K562 (cell line): ENCODE data around the gene UBL5. TPM values are rescaled to one million over a fixed set of nuclear protein-coding genes. Genes with fewer than 3 reads are reported as not detected.

Source experiments
- ATAC-seq: fragments of 200-7000 bp; cut with Tn5 transposase; 3 replicates; pipeline ENCODE4 v1.9.1; 2020; ENCODE audit warnings: moderate library complexity
- BruUV-seq: library from RNA; stranded (reverse); fragments of 400-500 nt; replicated peaks from 2 replicates; lab custom pipeline; 2021; lab: Mats Ljungman, UMichigan
- CTCF ChIA-PET: fragments of 300-600 bp; formaldehyde crosslinking; extraction: SDS; loops from one replicate; lab custom pipeline; 2021; ENCODE audit warnings: low intra/inter-chr PET ratio; lab: Yijun Ruan, JAX
- POLR2A ChIA-PET: fragments of 300-600, 350-650 bp; sonication (Branson Sonifier 250); formaldehyde crosslinking; extraction: SDS; loops from one replicate; lab custom pipeline; 2021; ENCODE audit warnings: antibody characterized with exemption, inconsistent platforms; lab: Yijun Ruan, JAX
- DNase-seq, 4 experiments: peaks; one replicate each; pipeline versions ENCODE4 v3.0.0 to v3.0.0-alpha.2; 2011 to 2018; ENCODE audit warnings: low spot score in 3 of 4, mixed read lengths in 3 of 4; ENCODE audit errors: extremely low read depth in 1 of 4
- FAIRE-seq: peaks from 2 replicates; lab custom pipeline; 2011; peaks lifted over from hg19 to GRCh38; lab: Jason Lieb, UNC
- H2AFZ ChIP-seq: 2 replicates; pipeline ENCODE4 v1.6.0; 2011; ENCODE audit warnings: low read depth, low read length, control low read depth, inconsistent platforms
- H3K27ac ChIP-seq: fragments of 200-600 bp; 3 replicates; pipeline ENCODE4 v1.8.0; 2011; ENCODE audit warnings: low read depth, mild to moderate bottlenecking, control low read depth, inconsistent platforms, low read length, moderate library complexity, mixed read lengths; ENCODE audit errors: extremely low read depth
- H3K27me3 ChIP-seq, 2 experiments: fragments of 300-600 bp in 1 of 2; 2 replicates in 1 of 2; 3 replicates in 1 of 2; pipeline versions ENCODE4 v1.6.0 to v1.8.0; 2011; ENCODE audit warnings: inconsistent platforms in 2 of 2, low read length in 2 of 2, mild to moderate bottlenecking in 1 of 2, mixed read lengths in 1 of 2, moderate library complexity in 1 of 2; ENCODE audit not compliant: control insufficient read depth in 2 of 2, insufficient read depth in 2 of 2
- H3K36me3 ChIP-seq: fragments of 300-600 bp; 3 replicates; pipeline ENCODE4 v1.8.0; 2011; ENCODE audit warnings: mild to moderate bottlenecking, low read length, inconsistent platforms; ENCODE audit not compliant: control insufficient read depth, insufficient read depth
- H3K4me1 ChIP-seq, 2 experiments: fragments of 200-600 bp in 1 of 2; replicated peaks in 1 of 2; 2 replicates in 1 of 2; 3 replicates in 1 of 2; pipeline versions ENCODE4 v1.5.1 to v1.8.0; 2011; ENCODE audit warnings: inconsistent platforms in 2 of 2, low read length in 2 of 2, mild to moderate bottlenecking in 1 of 2, mixed read lengths in 1 of 2, moderate library complexity in 1 of 2; ENCODE audit not compliant: control insufficient read depth in 2 of 2, insufficient read depth in 2 of 2
- H3K4me2 ChIP-seq: 2 replicates; pipeline ENCODE4 v1.6.1; 2011; ENCODE audit warnings: low read length, control low read depth, inconsistent platforms, mixed read lengths; ENCODE audit not compliant: insufficient read depth
- H3K4me3 ChIP-seq: fragments of 200-600 bp; sonication (generic), shearing (Covaris generic); 2 replicates; pipeline ENCODE4 v1.5.1; 2016; ENCODE audit warnings: control low read depth, inconsistent platforms
- H3K79me2 ChIP-seq: fragments of 200-600 bp; 3 replicates; pipeline ENCODE4 v1.8.0; 2011; ENCODE audit warnings: low read length, inconsistent platforms; ENCODE audit not compliant: control insufficient read depth, insufficient read depth
- H3K9ac ChIP-seq, 2 experiments: 2 replicates each; pipeline versions ENCODE4 v1.6.0 to v1.6.1; 2011; ENCODE audit warnings: low read depth in 2 of 2, low read length in 2 of 2, control low read depth in 1 of 2, inconsistent platforms in 1 of 2, mild to moderate bottlenecking in 1 of 2, mixed read lengths in 1 of 2; ENCODE audit not compliant: insufficient read depth in 1 of 2
- H3K9me1 ChIP-seq: one replicate; pipeline ENCODE4 v1.6.0; 2011; ENCODE audit warnings: inconsistent platforms, mild to moderate bottlenecking, low read length, moderate library complexity; ENCODE audit not compliant: control insufficient read depth, insufficient read depth
- H3K9me3 ChIP-seq: replicated peaks from 2 replicates; pipeline ENCODE4 v1.5.1; 2011; ENCODE audit warnings: low read depth, low read length, inconsistent platforms; ENCODE audit not compliant: control insufficient read depth, insufficient read depth
- H4K20me1 ChIP-seq: replicated peaks from 2 replicates; pipeline ENCODE4 v1.6.1; 2011; ENCODE audit warnings: low read length, inconsistent platforms, mixed read lengths; ENCODE audit not compliant: control insufficient read depth, insufficient read depth
- CSDE1 ChIP-seq, 2 experiments: fragments of 450-650 bp; IDR thresholded peaks; 2 replicates each; pipeline ENCODE4 v1.6.1; 2016; ENCODE audit warnings: mild to moderate bottlenecking in 1 of 2
- KAT7 ChIP-seq: sonication (generic); formaldehyde crosslinking; IDR thresholded peaks from 2 replicates; pipeline ENCODE4 v1.8.0; 2022; ENCODE audit warnings: missing genetic modification reagents, mild to moderate bottlenecking, borderline replicate concordance
- MAFK ChIP-seq: IDR thresholded peaks from 2 replicates; pipeline ENCODE4 v1.6.1; 2011; ENCODE audit warnings: low read length, improper control_type of control experiment
- MCM2 ChIP-seq: fragments of 450-650 bp; IDR thresholded peaks from 2 replicates; pipeline ENCODE4 v1.6.1; 2017; ENCODE audit warnings: low read depth, mild to moderate bottlenecking
- NR2F6 ChIP-seq: fragments of 450-650 bp; formaldehyde crosslinking; IDR thresholded peaks from 2 replicates; pipeline ENCODE4 v1.4.0; 2020; ENCODE audit warnings: mild to moderate bottlenecking
- OTX1 ChIP-seq: fragments of 450-650 bp; formaldehyde crosslinking; IDR thresholded peaks from 2 replicates; pipeline ENCODE4 v1.4.0; 2022; ENCODE audit warnings: mild to moderate bottlenecking
- PCBP2 ChIP-seq: fragments of 200-400 bp; formaldehyde crosslinking; IDR thresholded peaks from 2 replicates; pipeline ENCODE4 v1.6.1; 2018; ENCODE audit warnings: low read length, low read depth, mild to moderate bottlenecking, moderate library complexity; ENCODE audit not compliant: poor library complexity, severe bottlenecking
- SMAD2 ChIP-seq: fragments of 150-350 bp; IDR thresholded peaks from 2 replicates; pipeline ENCODE4 v1.6.1; 2014; ENCODE audit warnings: low read depth, mild to moderate bottlenecking, low read length
- WGBS: fragments of 100-300 bp; shearing (Covaris generic); methylation state at CpG from one replicate; pipeline ENCODE4 v1.1.6; 2016; ENCODE audit warnings: low coverage, mixed read lengths; ENCODE audit not compliant: insufficient coverage; ENCODE audit errors: missing lambda C conversion rate; 5-methylcytosine and 5-hydroxymethylcytosine counted together
- in situ Hi-C: fragments of 300-500 bp; cut with MboI; formaldehyde crosslinking; loops from 4 replicates; pipeline ENCODE4 v1.15.0; 2018; ENCODE audit warnings: inconsistent platforms, mixed read lengths
- intact Hi-C: fragments of 100-400 bp; cut with micrococcal nuclease; formaldehyde crosslinking; loops from 2 replicates; pipeline ENCODE4 v1.14.2; 2022
- polyA plus RNA-seq, 8 experiments: library from polyadenylated mRNA; depleted of rRNA in 4 of 8; stranded (reverse) in 5 of 8; unstranded in 3 of 8; fragments of >200 nt; fragmentation: Nextera tagmentation in 2 of 8; fragmentation: Illumina TruSeq in 1 of 8; extraction: Ambion mirVana in 2 of 8; extraction: Trizol in 1 of 8; gene quantifications; 2 replicates each; pipeline versions ENCODE4 v1.2.1 to v1.2.3, GENCODE V29; 2011 to 2014; ENCODE audit warnings: inconsistent platforms in 1 of 8, missing spikeins in 1 of 8
- total RNA-seq, 7 experiments: library from RNA; depleted of rRNA in 6 of 7; stranded (reverse); fragments of >200 nt in 6 of 7; fragmentation: Illumina TruSeq in 2 of 7; extraction: Trizol in 2 of 7; gene quantifications; 2 replicates each; pipeline versions ENCODE4 v1.2.1 to v1.2.3, GENCODE V29; 2011 to 2021; ENCODE audit warnings: low replicate concordance in 1 of 7
- TF ChIP-seq, protein P1 (sequence below): fragments of 200-400 bp; formaldehyde crosslinking; IDR thresholded peaks from 2 replicates; pipeline ENCODE4 v1.6.1; 2017; ENCODE audit warnings: mild to moderate bottlenecking, low read depth, low read length, moderate library complexity
- TF ChIP-seq, protein P2 (sequence below), 2 experiments: IDR thresholded peaks in 1 of 2; conservative IDR thresholded peaks in 1 of 2; 2 replicates each; pipeline ENCODE4 v1.6.1; 2016; ENCODE audit warnings: low read depth in 2 of 2, mild to moderate bottlenecking in 1 of 2, missing compliant biosample characterization in 1 of 2, missing genetic modification characterization in 1 of 2, moderate library complexity in 1 of 2
- TF ChIP-seq, protein P3 (sequence below): sonication (generic); formaldehyde crosslinking; IDR thresholded peaks from 2 replicates; pipeline ENCODE4 v1.8.0; 2023; ENCODE audit warnings: mild to moderate bottlenecking, missing genetic modification reagents

Gene UBL5
- total and polyA plus RNA-seq, 9 of the 15 experiments (the other 6 are each of a cell fraction or from before 2014, with no cell fraction given), result 410 to 1,266 (median 613) TPM

DNA sequence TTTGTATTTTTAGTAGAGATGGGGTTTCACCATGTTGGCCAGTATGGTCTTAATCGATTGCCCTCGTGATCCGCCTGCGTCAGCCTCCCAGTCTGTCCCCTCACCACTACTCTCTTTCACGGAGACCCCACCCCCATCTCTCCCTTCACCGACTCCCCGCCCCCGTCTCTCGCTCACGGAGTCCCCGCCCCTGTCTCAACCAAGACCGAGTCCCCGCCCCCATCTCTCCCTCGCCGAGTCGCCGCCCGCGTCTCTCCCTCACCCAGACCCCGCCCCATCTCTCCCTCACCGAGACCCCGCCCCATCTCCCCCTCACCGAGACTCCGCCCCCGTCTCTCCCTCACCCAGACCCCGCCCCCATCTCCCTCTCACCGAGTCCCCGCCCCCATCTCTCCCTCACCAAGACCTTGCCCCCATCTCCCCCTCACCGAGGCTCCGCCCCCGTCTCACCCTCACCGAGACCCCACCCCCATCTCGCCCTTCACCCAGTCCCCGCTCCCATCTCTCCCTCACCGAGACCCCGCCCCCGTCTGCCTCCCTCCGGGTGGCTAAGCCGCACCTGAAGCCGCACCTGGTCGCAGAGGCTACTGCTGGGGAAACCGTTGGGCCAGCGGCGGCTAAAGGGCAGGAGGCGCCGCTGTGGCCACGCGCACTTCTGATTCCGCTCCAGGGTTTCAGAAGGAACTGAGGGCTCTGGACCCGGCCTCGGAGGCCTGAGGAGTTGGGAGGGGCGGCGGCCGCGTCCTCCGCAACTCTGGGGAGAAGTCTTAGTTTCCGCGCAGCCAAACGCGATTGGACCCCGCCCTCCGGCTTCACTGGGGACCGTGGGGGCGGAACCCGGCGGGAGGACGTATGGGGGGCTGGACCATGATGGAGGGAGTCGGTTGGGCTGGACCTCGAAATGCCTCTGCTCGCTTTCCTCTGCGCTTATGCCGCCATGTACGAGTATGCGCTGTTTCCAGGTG lies 42.1 kb upstream of the UBL5 start:
- peaks cover 40 to 49% of the 10 kb centered on the region in 2 experiments for H3K4me1 ChIP-seq
- H3K4me2 ChIP-seq, result peak overlapping the region; percentile 82
- H3K9ac ChIP-seq, result peak overlapping the region; percentile 71 to 89
- peak; percentile 84 for ATAC-seq
- H3K27ac ChIP-seq, result peak overlapping the region; percentile 96
- under 1% methylated on average over 52 of the region's 74 CpGs for WGBS
- ChIA-PET CTCF (interaction anchor here (0.7 kb wide), 1 partner anchor 150 kb away, joined by 4 read pairs; no protein-coding TSS in a partner anchor), POLR2A (interaction anchor here (0.7 kb wide), 1 partner anchor 1205 kb away, joined by 3 read pairs; no protein-coding TSS in a partner anchor)
- no peaks in the 10 kb centered on the region for H3K27me3 ChIP-seq
- peak overlapping the region; percentile 98 for H2AFZ ChIP-seq
- H3K79me2 ChIP-seq, result peaks cover 5% of the 10 kb centered on the region; the same call in 2 of the 3 replicates
- H3K9me1 ChIP-seq, result no peaks in the 10 kb centered on the region
- DNase-seq, result peak; percentile 96 to 98 (median 97)
- no peaks in the 10 kb centered on the region for H3K36me3 ChIP-seq
- peak overlapping the region; percentile 88 for H3K4me3 ChIP-seq
- H4K20me1 ChIP-seq, result no peaks in the 10 kb centered on the region
- FAIRE-seq, result peak; percentile 78
- intact Hi-C loops, result loop anchor here (1.0 kb wide), 1 partner anchor 17 kb away; the partner anchor contains the start of gene ZNF846
- TSS peak; percentile 76 for BruUV-seq
- in situ Hi-C loops, result no loop called here
- H3K9me3 ChIP-seq, result no peaks in the 10 kb centered on the region
- no peak for TF ChIP-seq CSDE1 (IDR thresholded peaks at IDR 0.05)
- TF ChIP-seq, protein P1, sequence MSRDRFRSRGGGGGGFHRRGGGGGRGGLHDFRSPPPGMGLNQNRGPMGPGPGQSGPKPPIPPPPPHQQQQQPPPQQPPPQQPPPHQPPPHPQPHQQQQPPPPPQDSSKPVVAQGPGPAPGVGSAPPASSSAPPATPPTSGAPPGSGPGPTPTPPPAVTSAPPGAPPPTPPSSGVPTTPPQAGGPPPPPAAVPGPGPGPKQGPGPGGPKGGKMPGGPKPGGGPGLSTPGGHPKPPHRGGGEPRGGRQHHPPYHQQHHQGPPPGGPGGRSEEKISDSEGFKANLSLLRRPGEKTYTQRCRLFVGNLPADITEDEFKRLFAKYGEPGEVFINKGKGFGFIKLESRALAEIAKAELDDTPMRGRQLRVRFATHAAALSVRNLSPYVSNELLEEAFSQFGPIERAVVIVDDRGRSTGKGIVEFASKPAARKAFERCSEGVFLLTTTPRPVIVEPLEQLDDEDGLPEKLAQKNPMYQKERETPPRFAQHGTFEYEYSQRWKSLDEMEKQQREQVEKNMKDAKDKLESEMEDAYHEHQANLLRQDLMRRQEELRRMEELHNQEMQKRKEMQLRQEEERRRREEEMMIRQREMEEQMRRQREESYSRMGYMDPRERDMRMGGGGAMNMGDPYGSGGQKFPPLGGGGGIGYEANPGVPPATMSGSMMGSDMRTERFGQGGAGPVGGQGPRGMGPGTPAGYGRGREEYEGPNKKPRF, result no peak
- no peak for TF ChIP-seq SMAD2
- TF ChIP-seq NR2F6 (CRISPR knock-in tag), result no peak
- TF ChIP-seq OTX1 (CRISPR knock-in tag), result no peak
- no peak for TF ChIP-seq MAFK
- TF ChIP-seq KAT7 (CRISPR knock-in tag), result no peak
- TF ChIP-seq PCBP2, result no peak
- TF ChIP-seq, protein P2, sequence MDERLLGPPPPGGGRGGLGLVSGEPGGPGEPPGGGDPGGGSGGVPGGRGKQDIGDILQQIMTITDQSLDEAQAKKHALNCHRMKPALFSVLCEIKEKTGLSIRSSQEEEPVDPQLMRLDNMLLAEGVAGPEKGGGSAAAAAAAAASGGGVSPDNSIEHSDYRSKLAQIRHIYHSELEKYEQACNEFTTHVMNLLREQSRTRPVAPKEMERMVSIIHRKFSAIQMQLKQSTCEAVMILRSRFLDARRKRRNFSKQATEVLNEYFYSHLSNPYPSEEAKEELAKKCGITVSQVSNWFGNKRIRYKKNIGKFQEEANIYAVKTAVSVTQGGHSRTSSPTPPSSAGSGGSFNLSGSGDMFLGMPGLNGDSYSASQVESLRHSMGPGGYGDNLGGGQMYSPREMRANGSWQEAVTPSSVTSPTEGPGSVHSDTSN (CRISPR knock-in tag; IDR thresholded peaks at IDR 0.05; ENCODE audit: low read depth), result no peak
- TF ChIP-seq, protein P2 (tag; conservative IDR thresholded peaks at IDR 0.05; ENCODE audit: low read depth), result no peak
- TF ChIP-seq MCM2, result no peak
- TF ChIP-seq, protein P3, sequence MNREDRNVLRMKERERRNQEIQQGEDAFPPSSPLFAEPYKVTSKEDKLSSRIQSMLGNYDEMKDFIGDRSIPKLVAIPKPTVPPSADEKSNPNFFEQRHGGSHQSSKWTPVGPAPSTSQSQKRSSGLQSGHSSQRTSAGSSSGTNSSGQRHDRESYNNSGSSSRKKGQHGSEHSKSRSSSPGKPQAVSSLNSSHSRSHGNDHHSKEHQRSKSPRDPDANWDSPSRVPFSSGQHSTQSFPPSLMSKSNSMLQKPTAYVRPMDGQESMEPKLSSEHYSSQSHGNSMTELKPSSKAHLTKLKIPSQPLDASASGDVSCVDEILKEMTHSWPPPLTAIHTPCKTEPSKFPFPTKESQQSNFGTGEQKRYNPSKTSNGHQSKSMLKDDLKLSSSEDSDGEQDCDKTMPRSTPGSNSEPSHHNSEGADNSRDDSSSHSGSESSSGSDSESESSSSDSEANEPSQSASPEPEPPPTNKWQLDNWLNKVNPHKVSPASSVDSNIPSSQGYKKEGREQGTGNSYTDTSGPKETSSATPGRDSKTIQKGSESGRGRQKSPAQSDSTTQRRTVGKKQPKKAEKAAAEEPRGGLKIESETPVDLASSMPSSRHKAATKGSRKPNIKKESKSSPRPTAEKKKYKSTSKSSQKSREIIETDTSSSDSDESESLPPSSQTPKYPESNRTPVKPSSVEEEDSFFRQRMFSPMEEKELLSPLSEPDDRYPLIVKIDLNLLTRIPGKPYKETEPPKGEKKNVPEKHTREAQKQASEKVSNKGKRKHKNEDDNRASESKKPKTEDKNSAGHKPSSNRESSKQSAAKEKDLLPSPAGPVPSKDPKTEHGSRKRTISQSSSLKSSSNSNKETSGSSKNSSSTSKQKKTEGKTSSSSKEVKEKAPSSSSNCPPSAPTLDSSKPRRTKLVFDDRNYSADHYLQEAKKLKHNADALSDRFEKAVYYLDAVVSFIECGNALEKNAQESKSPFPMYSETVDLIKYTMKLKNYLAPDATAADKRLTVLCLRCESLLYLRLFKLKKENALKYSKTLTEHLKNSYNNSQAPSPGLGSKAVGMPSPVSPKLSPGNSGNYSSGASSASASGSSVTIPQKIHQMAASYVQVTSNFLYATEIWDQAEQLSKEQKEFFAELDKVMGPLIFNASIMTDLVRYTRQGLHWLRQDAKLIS, result peak; percentile 64; the same call in 1 of the 2 replicates
